Mucosa of descending colon (tissue), 3 donors: ENCODE results near the gene PKN1. TPM values are rescaled to one million over a fixed set of nuclear protein-coding genes. Genes with fewer than 3 reads are reported as not detected.
"Not testable (repeated sequence)": the region's sequence is repeated elsewhere in the genome, so short reads cannot be mapped to it uniquely, and the experiment has no call there.

Source experiments
- ATAC-seq: fragments of 200-7000 bp; cut with Tn5 transposase; one replicate; pipeline ENCODE4 v1.9.1; 2020; ENCODE audit warnings: mild to moderate bottlenecking, moderate library complexity
- DNase-seq, 3 donors: peaks; one replicate each; pipeline ENCODE4 v3.0.0-alpha.2; 2020
- H3K36me3 ChIP-seq: fragments of 200-600 bp; one replicate; pipeline ENCODE4 v1.8.0; 2021; ENCODE audit warnings: low read depth, mild to moderate bottlenecking
- H3K4me1 ChIP-seq: fragments of 200-600 bp; one replicate; pipeline ENCODE4 v1.8.0; 2021; ENCODE audit warnings: low read depth, mild to moderate bottlenecking
- H3K4me3 ChIP-seq: fragments of 200-600 bp; one replicate; pipeline ENCODE4 v1.8.0; 2021; ENCODE audit warnings: mild to moderate bottlenecking
- H3K9me3 ChIP-seq: fragments of 200-600 bp; one replicate; pipeline ENCODE4 v1.8.0; 2021; ENCODE audit warnings: mild to moderate bottlenecking
- intact Hi-C, 2 donors: fragments of 100-400 bp; cut with DNase I in 1 of 2; cut with micrococcal nuclease in 1 of 2; formaldehyde crosslinking; loops; one replicate each; pipeline versions ENCODE4 v1.11.0 to v1.11.1; 2022; cut with DNase I, micrococcal nuclease
- total RNA-seq, 3 donors: library from RNA; stranded (reverse); fragmentation: NEBNext Ultra II Directional in 2 of 3; extraction: Animal tissue kit (Norgen Biotek cat#: 25700) in 2 of 3; gene quantifications; one replicate each; pipeline versions ENCODE4 v1.2.1 to v1.2.4, GENCODE V29; 2021 to 2023
- TF ChIP-seq, protein P1 (sequence below): fragments of 200-600 bp; IDR thresholded peaks from one replicate; pipeline ENCODE4 v1.8.0; 2022; ENCODE audit warnings: antibody characterized with exemption, mild to moderate bottlenecking
- donor health status: DM: no; HTN: no; CAD: no; lungs with moderate emphysema.
- donor health status: DM: no; HTN: no; CAD: no.
- donor health status: DM: no; HTN: yes; CAD: no.

Gene PKN1
- total RNA-seq, 3 donors from 2014 or later, result 30.1 to 117 (median 42.0) TPM

DNA sequence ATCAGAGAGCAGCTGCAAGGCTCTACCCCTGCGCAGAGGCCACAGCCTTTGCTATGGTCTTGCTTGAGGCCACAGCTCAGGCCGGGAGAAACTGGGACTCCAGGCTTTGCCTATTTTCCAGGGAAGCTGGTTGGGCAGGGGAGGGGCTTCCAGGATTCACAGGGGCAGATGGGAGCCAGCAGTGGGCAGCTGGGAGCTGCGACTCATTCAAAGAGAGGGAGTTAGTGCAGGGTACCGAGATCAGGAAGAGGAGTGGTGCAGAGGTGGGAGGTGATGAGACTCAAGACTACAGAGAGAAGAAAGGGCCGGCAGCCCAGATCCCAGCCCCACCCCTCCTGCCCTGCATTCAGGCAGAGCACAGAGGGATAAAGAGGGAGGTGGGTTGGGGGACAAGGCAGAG lies 39.8 kb upstream of the PKN1 start:
- Histone ChIP-seq H3K4me1 (no peaks in the 10 kb centered on the region), H3K9me3 (no peaks in the 10 kb centered on the region), H3K36me3 (peaks cover 24% of the 10 kb centered on the region), H3K4me3 (no peak overlapping the region)
- intact Hi-C loops, result no loop called here
- ATAC-seq (peak; percentile 2), DNase-seq (no peak)
- TF ChIP-seq, protein P1, sequence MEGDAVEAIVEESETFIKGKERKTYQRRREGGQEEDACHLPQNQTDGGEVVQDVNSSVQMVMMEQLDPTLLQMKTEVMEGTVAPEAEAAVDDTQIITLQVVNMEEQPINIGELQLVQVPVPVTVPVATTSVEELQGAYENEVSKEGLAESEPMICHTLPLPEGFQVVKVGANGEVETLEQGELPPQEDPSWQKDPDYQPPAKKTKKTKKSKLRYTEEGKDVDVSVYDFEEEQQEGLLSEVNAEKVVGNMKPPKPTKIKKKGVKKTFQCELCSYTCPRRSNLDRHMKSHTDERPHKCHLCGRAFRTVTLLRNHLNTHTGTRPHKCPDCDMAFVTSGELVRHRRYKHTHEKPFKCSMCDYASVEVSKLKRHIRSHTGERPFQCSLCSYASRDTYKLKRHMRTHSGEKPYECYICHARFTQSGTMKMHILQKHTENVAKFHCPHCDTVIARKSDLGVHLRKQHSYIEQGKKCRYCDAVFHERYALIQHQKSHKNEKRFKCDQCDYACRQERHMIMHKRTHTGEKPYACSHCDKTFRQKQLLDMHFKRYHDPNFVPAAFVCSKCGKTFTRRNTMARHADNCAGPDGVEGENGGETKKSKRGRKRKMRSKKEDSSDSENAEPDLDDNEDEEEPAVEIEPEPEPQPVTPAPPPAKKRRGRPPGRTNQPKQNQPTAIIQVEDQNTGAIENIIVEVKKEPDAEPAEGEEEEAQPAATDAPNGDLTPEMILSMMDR, result no peak

DNA sequence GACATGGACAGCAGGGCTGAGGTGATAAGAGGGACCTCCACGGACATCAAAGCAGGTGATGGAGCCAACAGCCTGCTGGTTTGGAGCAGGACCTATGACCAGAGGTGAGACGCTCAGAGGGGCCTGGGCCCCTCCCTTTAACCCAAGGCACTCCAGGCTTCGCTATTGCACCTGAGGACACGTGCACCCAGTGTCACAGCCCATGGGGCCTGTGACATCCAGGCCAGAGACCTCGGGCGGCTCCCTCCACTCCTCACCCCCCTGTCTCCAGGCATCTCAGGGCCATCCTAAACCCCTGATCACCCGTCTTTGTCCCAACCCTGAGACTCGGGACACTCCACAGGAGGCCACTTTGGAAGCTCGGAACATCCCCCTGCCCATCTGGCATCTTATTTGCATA lies 38.9 kb upstream of the PKN1 start:
- Histone ChIP-seq H3K4me1 (no peaks in the 10 kb centered on the region), H3K9me3 (no peaks in the 10 kb centered on the region), H3K36me3 (peaks cover 24% of the 10 kb centered on the region), H3K4me3 (no peak overlapping the region)
- TF ChIP-seq, protein P1, result no peak
- ATAC-seq (peak; percentile 11), DNase-seq (no peak)
- intact Hi-C loops, result no loop called here

DNA sequence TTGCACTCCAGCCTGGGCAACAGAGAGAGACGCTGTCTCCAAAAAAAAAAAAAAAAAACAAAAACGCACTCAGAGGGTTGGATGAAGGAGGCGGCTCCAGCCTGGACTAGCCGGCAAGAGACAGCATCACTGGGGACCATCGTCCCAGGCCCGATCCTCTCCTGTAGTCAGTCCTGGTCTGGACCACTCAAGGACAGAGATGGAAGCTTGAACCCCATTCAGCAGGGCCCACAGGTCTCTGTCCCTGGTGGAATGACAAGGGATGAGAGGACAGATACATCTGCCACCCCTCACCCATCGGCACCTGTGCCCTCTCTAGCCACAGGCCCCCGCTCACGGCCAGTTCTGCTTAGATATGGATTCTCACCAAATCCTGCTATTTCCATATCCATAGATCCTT lies 37.8 kb upstream of the PKN1 start:
- DNase-seq, result no peak
- H3K36me3 ChIP-seq, result peaks cover 24% of the 10 kb centered on the region
- H3K4me1 ChIP-seq, result no peaks in the 10 kb centered on the region
- peak; percentile 15 for ATAC-seq
- no peaks in the 10 kb centered on the region for H3K9me3 ChIP-seq
- intact Hi-C loops, result no loop called here
- H3K4me3 ChIP-seq, result no peak overlapping the region
- TF ChIP-seq, protein P1, result no peak

DNA sequence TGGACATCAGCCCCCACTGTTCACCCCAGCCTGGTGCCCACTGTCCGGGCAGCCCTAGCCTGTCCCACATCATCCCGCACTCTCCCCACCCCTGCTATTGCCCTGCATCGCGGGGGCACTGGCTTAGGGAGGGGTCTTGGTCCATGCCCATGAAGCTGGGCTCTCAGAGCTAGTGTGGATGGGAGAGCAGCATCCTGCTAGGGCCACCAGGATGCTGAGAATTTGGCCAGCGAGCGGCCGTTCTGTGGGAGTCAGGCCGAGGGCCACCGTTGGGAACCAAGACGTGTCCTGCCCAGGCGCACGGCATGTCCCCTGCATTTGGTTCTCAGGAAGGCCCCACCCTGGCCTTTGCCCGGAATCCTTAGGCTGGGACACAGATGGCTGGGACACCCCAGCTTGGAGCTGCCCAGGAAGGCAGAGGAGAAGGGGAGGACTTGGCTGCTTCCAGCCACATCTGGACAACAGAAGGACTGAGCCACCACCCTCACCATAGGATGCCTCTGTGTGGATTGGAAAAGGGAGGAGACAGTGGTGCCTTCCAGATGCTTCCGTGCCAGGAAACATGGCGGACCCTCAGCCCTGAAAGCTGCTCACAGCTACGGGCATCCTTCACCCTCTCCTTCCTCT lies 37.3 kb upstream of the PKN1 start:
- DNase-seq (no peak), ATAC-seq (peak; percentile 24)
- TF ChIP-seq, protein P1, result no peak
- intact Hi-C loops, result no loop called here
- H3K4me3 ChIP-seq, result no peak overlapping the region
- H3K36me3 ChIP-seq, result peaks cover 19% of the 10 kb centered on the region
- H3K9me3 ChIP-seq, result no peaks in the 10 kb centered on the region
- H3K4me1 ChIP-seq, result no peaks in the 10 kb centered on the region

DNA sequence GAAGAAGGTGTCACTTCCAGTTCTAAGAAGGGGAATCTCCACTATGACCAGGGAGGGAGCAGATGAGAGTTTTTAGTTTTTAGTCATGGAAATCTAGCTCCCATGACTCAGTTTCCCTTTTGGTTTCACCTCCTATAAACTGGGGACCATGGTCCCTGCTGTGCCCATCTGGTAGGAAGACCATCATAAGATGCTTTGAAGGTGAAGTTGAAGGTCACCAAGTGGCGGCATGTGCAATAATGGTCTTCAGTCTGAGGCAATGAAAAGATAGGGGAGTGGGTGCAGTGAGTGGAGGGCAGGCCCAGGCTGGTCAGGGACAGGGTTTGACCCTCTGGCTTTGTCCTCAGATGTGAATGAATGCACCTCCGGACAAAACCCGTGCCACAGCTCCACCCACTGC lies 36.4 kb upstream of the PKN1 start:
- H3K4me1 ChIP-seq, DNase-seq, intact Hi-C loops, H3K4me3 ChIP-seq, H3K9me3 ChIP-seq, ATAC-seq: not testable (repeated sequence)
- peaks cover 20% of the 10 kb centered on the region for H3K36me3 ChIP-seq

DNA sequence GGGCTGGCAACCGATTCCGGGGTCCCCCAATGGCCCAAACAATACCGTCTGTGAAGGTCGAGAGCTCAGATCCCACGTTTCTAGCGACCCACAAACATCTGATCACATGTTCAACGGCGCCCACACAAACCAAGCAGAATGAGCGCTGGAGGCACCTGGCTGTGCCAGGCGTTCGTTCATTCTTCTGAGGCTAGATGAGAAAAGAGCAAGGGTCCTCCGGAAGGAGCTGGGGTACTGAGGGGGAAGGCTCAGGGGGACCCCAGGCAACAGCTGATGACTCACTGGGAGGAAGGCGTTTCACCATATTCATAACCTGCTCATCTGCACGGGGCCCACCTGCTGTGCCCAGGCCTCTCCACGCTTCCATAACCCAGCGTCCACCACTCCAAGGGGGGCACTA lies 35.9 kb upstream of the PKN1 start:
- peaks cover 20% of the 10 kb centered on the region for H3K36me3 ChIP-seq
- intact Hi-C loops, DNase-seq, H3K4me1 ChIP-seq, H3K9me3 ChIP-seq, H3K4me3 ChIP-seq, ATAC-seq: not testable (repeated sequence)

DNA sequence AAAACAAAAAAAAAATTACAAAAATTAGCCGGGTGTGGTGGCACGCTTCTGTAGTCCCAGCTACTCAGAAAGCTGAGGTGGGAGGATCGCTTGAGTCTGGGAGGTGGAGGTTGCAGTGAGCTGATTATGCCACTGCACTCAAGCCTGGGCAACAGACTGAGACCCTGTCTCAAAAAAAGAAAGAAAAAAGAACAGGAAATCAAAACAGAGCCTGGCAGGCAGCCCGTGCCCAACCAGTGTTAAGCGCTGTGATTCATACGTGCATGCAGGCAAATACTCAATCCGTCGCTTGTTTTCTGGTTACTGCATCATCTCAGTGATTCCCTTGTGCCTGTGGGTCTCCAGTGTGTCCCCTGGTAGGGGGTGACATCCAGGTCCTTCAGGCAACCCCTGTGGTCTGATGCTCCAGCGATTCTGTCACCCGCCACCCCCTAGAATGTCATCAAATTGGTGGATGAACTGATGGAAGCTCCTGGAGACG lies 32.1 kb upstream of the PKN1 start:
- ATAC-seq (no peak), DNase-seq (no peak)
- peaks cover 2% of the 10 kb centered on the region for H3K4me1 ChIP-seq
- peaks cover 7% of the 10 kb centered on the region for H3K36me3 ChIP-seq
- no peak overlapping the region for H3K4me3 ChIP-seq
- intact Hi-C loops, result no loop called here
- H3K9me3 ChIP-seq, result no peaks in the 10 kb centered on the region
- TF ChIP-seq, protein P1, result no peak
